HepG2 (cell line): Measurements from ENCODE around the gene KLRC4. TPM values are rescaled to one million over a fixed set of nuclear protein-coding genes. Genes with fewer than 3 reads are reported as not detected.
A peak's percentile ranks its signal among the peaks of the same experiment; 100 is the strongest.

ENCODE experiments used
- CHD4 ChIP-seq: fragments of 200-600 bp; sonication (generic); IDR thresholded peaks from 2 replicates; pipeline ENCODE4 v1.7.0; 2017; ENCODE audit warnings: mild to moderate bottlenecking, low read length, borderline replicate concordance
- GABPB1 ChIP-seq: IDR thresholded peaks from 2 replicates; pipeline ENCODE4 v1.6.1; 2016; ENCODE audit warnings: mild to moderate bottlenecking, missing genetic modification reagents, moderate library complexity, missing compliant biosample characterization
- GATAD2A ChIP-seq: IDR thresholded peaks from 2 replicates; pipeline ENCODE4 v1.6.1; 2016
- HDAC2 ChIP-seq: sonication (generic); formaldehyde crosslinking; IDR thresholded peaks from 2 replicates; pipeline ENCODE4 v1.4.0; 2020; ENCODE audit warnings: missing genetic modification reagents
- HNRNPK ChIP-seq: fragments of 200-400 bp; formaldehyde crosslinking; IDR thresholded peaks from 2 replicates; pipeline ENCODE4 v1.6.1; 2018; ENCODE audit warnings: low read length, low read depth, moderate library complexity, mild to moderate bottlenecking; ENCODE audit not compliant: poor library complexity, severe bottlenecking
- ISL2 ChIP-seq: sonication (generic); formaldehyde crosslinking; IDR thresholded peaks from 2 replicates; pipeline ENCODE4 v1.5.0; 2020; ENCODE audit warnings: missing genetic modification reagents
- KLF11 ChIP-seq: IDR thresholded peaks from 2 replicates; pipeline ENCODE4 v1.6.1; 2016; ENCODE audit warnings: missing compliant biosample characterization
- NFIB ChIP-seq: sonication (generic); formaldehyde crosslinking; IDR thresholded peaks from 2 replicates; pipeline ENCODE4 v1.9.0; 2021; ENCODE audit warnings: missing genetic modification reagents, mild to moderate bottlenecking, borderline replicate concordance
- PRMT3 ChIP-seq: sonication (generic); formaldehyde crosslinking; IDR thresholded peaks from 2 replicates; pipeline ENCODE4 v1.8.1; 2022; ENCODE audit warnings: low read depth, mild to moderate bottlenecking, moderate library complexity, missing genetic modification reagents, borderline replicate concordance
- RFXAP ChIP-seq: sonication (generic); formaldehyde crosslinking; IDR thresholded peaks from 2 replicates; pipeline ENCODE4 v1.4.0; 2020; ENCODE audit warnings: missing genetic modification reagents, borderline replicate concordance
- SCMH1 ChIP-seq: sonication (generic); formaldehyde crosslinking; IDR thresholded peaks from 2 replicates; pipeline ENCODE4 v1.9.0; 2021; ENCODE audit warnings: missing genetic modification reagents, mild to moderate bottlenecking, borderline replicate concordance
- SP1 ChIP-seq, 2 experiments: fragments of 450-650 bp in 1 of 2; sonication (generic) in 1 of 2; formaldehyde crosslinking in 1 of 2; IDR thresholded peaks; 2 replicates each; pipeline versions ENCODE4 v1.4.0 to v1.6.1; 2016 to 2020; ENCODE audit warnings: missing genetic modification reagents in 1 of 2
- SP140L ChIP-seq: sonication (generic); formaldehyde crosslinking; IDR thresholded peaks from 2 replicates; pipeline ENCODE4 v1.4.0; 2020; ENCODE audit warnings: missing genetic modification reagents, borderline replicate concordance
- SYNCRIP ChIP-seq: fragments of 200-400 bp; formaldehyde crosslinking; IDR thresholded peaks from 2 replicates; pipeline ENCODE4 v1.6.1; 2018; ENCODE audit warnings: mild to moderate bottlenecking, low read depth, low read length; ENCODE audit not compliant: insufficient read depth
- TARDBP ChIP-seq: sonication (generic); formaldehyde crosslinking; IDR thresholded peaks from 2 replicates; pipeline ENCODE4 v1.8.0; 2022; ENCODE audit warnings: mild to moderate bottlenecking, missing genetic modification reagents
- TOPORS ChIP-seq: sonication (generic); formaldehyde crosslinking; IDR thresholded peaks from 2 replicates; pipeline ENCODE4 v1.8.0; 2023; ENCODE audit warnings: mild to moderate bottlenecking, missing genetic modification reagents
- ZKSCAN5 ChIP-seq: sonication (generic); formaldehyde crosslinking; IDR thresholded peaks from 2 replicates; pipeline ENCODE4 v1.5.1; 2020; ENCODE audit warnings: mild to moderate bottlenecking, missing genetic modification reagents
- ZMYM4 ChIP-seq: sonication (generic); formaldehyde crosslinking; IDR thresholded peaks from 2 replicates; pipeline ENCODE4 v1.8.1; 2023; ENCODE audit warnings: mild to moderate bottlenecking, missing genetic modification reagents
- ZNF282 ChIP-seq: fragments of 450-650 bp; IDR thresholded peaks from 2 replicates; pipeline ENCODE4 v1.6.1; 2018; ENCODE audit not compliant: partially characterized antibody
- ZNF749 ChIP-seq: sonication (generic); formaldehyde crosslinking; IDR thresholded peaks from 2 replicates; pipeline ENCODE4 v1.8.0; 2022; ENCODE audit warnings: mild to moderate bottlenecking, missing genetic modification reagents, moderate library complexity, borderline replicate concordance
- polyA plus RNA-seq, 8 experiments: library from polyadenylated mRNA; depleted of rRNA in 3 of 8; stranded (reverse) in 7 of 8; unstranded in 1 of 8; fragments of >200 nt; fragmentation: Illumina TruSeq in 4 of 8; extraction: Trizol in 4 of 8; gene quantifications; 2 replicates each; pipeline versions ENCODE4 v1.2.1 to v1.2.3, GENCODE V29; 2011 to 2016; ENCODE audit warnings: low read depth in 4 of 8, missing spikeins in 1 of 8, mixed read lengths in 1 of 8; ENCODE audit not compliant: insufficient read depth in 1 of 8
- total RNA-seq, 5 experiments: library from RNA; depleted of rRNA; stranded (reverse); fragments of >200 nt; fragmentation: Illumina TruSeq; extraction: Trizol; gene quantifications; 2 replicates each; pipeline ENCODE4 v1.2.3, GENCODE V29; 2016; ENCODE audit warnings: low read depth in 1 of 5
- TF ChIP-seq, protein P1 (sequence below): sonication (generic); formaldehyde crosslinking; IDR thresholded peaks from 2 replicates; pipeline ENCODE4 v1.4.0; 2020; ENCODE audit warnings: missing genetic modification reagents
- TF ChIP-seq, protein P2 (sequence below): sonication (generic); formaldehyde crosslinking; IDR thresholded peaks from 2 replicates; pipeline ENCODE4 v1.5.0; 2020; ENCODE audit warnings: mild to moderate bottlenecking, missing genetic modification reagents
- TF ChIP-seq, protein P3 (sequence below): sonication (generic); formaldehyde crosslinking; IDR thresholded peaks from 2 replicates; pipeline ENCODE4 v1.4.0; 2020; ENCODE audit warnings: missing genetic modification reagents

The KLRC4 gene
- total and polyA plus RNA-seq, 2 of the 13 experiments (the other 11 are each of a cell fraction or from before 2014, with no cell fraction given) = 0.09 TPM; not detected in 1

DNA sequence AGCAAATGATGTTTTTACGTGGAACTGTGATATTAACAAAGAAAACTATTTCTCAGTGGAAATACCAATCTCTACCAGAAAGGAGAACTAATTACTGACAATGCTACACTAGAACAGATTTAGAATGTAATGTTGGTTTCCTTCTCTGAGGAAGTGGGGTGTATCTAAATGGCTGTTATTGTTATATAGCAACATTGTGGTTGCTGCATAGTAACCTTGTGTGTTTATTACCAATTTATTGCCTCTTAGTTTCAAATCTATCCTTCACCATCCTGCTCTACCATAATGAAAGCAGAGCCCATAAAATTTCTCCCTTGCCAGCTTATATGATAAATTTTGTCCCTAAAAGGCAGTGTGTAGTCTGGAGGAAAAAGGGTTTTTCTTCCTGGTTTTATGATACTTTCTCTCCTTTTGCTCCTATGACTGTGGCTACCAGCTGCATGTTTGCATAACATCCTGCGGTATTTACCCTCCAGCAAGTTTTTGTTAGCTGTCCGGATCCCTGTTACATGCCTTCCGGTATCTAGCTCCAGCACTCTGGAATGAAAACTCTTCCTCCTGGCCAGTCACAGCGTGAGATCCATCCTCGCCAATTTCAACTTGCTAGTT, 14.1 kb downstream of the KLRC4 start (continued):
- TF ChIP-seq NFIB (CRISPR knock-in tag) (no peak), SP1 (IDR thresholded peaks at IDR 0.05) (no peak), SP1 (CRISPR knock-in tag; IDR thresholded peaks at IDR 0.05) (no peak), TARDBP (no peak), ZNF282 (no peak), HNRNPK (no peak), PRMT3 (CRISPR knock-in tag) (no peak), GABPB1 (CRISPR knock-in tag) (peak; percentile 33; the same call in 1 of the 2 replicates), ZMYM4 (no peak), SYNCRIP (no peak), ZKSCAN5 (no peak), SCMH1 (CRISPR knock-in tag) (no peak), ISL2 (CRISPR knock-in tag) (no peak), KLF11 (no peak), TOPORS (no peak), SP140L (CRISPR knock-in tag) (no peak), RFXAP (CRISPR knock-in tag) (no peak), ZNF749 (CRISPR knock-in tag) (no peak), GATAD2A (peak; percentile 39; the same call in 1 of the 2 replicates), HDAC2 (CRISPR knock-in tag) (peak; percentile 54; the same call in 1 of the 2 replicates), CHD4 (no peak)
- TF ChIP-seq, protein P1, sequence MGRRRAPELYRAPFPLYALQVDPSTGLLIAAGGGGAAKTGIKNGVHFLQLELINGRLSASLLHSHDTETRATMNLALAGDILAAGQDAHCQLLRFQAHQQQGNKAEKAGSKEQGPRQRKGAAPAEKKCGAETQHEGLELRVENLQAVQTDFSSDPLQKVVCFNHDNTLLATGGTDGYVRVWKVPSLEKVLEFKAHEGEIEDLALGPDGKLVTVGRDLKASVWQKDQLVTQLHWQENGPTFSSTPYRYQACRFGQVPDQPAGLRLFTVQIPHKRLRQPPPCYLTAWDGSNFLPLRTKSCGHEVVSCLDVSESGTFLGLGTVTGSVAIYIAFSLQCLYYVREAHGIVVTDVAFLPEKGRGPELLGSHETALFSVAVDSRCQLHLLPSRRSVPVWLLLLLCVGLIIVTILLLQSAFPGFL (CRISPR knock-in tag) = no peak
- TF ChIP-seq, protein P2, sequence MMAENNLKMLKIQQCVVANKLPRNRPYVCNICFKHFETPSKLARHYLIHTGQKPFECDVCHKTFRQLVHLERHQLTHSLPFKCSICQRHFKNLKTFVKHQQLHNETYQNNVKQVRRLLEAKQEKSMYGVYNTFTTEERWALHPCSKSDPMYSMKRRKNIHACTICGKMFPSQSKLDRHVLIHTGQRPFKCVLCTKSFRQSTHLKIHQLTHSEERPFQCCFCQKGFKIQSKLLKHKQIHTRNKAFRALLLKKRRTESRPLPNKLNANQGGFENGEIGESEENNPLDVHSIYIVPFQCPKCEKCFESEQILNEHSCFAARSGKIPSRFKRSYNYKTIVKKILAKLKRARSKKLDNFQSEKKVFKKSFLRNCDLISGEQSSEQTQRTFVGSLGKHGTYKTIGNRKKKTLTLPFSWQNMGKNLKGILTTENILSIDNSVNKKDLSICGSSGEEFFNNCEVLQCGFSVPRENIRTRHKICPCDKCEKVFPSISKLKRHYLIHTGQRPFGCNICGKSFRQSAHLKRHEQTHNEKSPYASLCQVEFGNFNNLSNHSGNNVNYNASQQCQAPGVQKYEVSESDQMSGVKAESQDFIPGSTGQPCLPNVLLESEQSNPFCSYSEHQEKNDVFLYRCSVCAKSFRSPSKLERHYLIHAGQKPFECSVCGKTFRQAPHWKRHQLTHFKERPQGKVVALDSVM = no peak
- TF ChIP-seq, protein P3, sequence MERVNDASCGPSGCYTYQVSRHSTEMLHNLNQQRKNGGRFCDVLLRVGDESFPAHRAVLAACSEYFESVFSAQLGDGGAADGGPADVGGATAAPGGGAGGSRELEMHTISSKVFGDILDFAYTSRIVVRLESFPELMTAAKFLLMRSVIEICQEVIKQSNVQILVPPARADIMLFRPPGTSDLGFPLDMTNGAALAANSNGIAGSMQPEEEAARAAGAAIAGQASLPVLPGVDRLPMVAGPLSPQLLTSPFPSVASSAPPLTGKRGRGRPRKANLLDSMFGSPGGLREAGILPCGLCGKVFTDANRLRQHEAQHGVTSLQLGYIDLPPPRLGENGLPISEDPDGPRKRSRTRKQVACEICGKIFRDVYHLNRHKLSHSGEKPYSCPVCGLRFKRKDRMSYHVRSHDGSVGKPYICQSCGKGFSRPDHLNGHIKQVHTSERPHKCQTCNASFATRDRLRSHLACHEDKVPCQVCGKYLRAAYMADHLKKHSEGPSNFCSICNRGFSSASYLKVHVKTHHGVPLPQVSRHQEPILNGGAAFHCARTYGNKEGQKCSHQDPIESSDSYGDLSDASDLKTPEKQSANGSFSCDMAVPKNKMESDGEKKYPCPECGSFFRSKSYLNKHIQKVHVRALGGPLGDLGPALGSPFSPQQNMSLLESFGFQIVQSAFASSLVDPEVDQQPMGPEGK (CRISPR knock-in tag) = no peak
